ACC112 (cell line): ENCODE measurements around the gene PARD3B.

Source experiments
- H2AFZ ChIP-seq: fragments of 200-600 bp; sonication (generic); one replicate; pipeline ENCODE4 v1.6.0; 2017; ENCODE audit warnings: antibody characterized with exemption, low read length; ENCODE audit not compliant: unreplicated experiment
- H3K27ac ChIP-seq: fragments of 200-600 bp; sonication (generic); 2 replicates; pipeline ENCODE4 v1.5.1; 2014; ENCODE audit warnings: low read depth, mild to moderate bottlenecking, antibody characterized with exemption, low read length, moderate library complexity
- H3K27me3 ChIP-seq: fragments of 200-600 bp; sonication (generic); 2 replicates; pipeline ENCODE4 v1.6.1; 2014; ENCODE audit warnings: mild to moderate bottlenecking, antibody characterized with exemption, low read length, moderate library complexity, mixed read lengths; ENCODE audit not compliant: insufficient read depth
- H3K36me3 ChIP-seq: fragments of 200-600 bp; sonication (generic); 2 replicates; pipeline ENCODE4 v1.6.1; 2016; ENCODE audit warnings: mild to moderate bottlenecking, antibody characterized with exemption, low read length, moderate library complexity, mixed read lengths; ENCODE audit not compliant: insufficient read depth
- H3K4me1 ChIP-seq: fragments of 200-600 bp; sonication (generic); one replicate; pipeline ENCODE4 v1.6.1; 2016; ENCODE audit warnings: low read length, mixed read lengths; ENCODE audit not compliant: insufficient read depth, unreplicated experiment, control insufficient read depth
- H3K4me3 ChIP-seq: fragments of 200-600 bp; sonication (generic); 2 replicates; pipeline ENCODE4 v1.5.1; 2014; ENCODE audit warnings: mild to moderate bottlenecking, low read depth, low read length
- H3K79me2 ChIP-seq: fragments of 200-600 bp; sonication (generic); one replicate; pipeline ENCODE4 v1.6.0; 2016; ENCODE audit warnings: low read length; ENCODE audit not compliant: control insufficient read depth, unreplicated experiment, insufficient read depth

PARD3B gene

DNA sequence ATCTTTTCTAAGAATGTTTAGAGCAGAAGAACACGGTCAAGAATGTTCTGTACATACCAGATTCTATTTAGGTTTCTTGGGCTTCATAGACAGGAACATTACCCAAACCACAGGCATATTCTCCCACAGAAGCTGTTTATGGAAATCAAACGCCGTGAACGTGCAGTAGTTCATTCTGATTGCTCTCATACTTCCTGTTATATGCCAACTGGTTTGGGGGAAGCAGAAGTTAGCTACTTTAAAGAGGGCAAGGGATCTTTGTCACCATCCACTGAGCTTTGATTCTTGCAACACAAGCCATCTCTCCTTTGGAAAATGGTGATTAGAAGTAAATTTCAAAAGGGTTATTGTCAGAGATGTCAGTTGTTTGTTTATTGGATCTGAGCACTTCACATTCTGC lies 954.8 kb downstream of the PARD3B start:
- no peaks in the 10 kb centered on the region for H3K36me3 ChIP-seq
- no peak overlapping the region for H2AFZ ChIP-seq
- H3K27ac ChIP-seq, result no peak overlapping the region
- H3K27me3 ChIP-seq, result no peaks in the 10 kb centered on the region
- no peaks in the 10 kb centered on the region for H3K4me1 ChIP-seq
- H3K79me2 ChIP-seq, result no peaks in the 10 kb centered on the region
- H3K4me3 ChIP-seq, result no peak overlapping the region

DNA sequence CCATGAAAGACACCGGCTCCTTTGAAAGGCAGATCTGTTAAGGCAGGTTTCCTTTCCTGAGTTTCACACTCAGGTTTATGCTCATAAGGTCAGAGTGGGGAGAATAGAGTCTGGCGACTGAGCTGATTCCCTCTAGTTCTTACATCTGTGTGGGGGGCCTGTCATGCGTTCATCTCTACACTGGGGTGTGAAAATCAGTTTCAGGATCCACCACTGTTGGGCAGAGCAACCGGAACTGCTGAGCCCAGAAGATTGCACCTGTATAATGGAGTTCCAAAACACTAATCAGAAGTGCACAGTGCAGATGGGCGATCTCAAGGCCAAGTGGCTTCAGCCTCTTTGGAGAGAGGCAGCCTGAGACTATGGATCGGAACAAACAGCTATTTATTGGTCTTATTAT lies 955.7 kb downstream of the PARD3B start:
- Histone ChIP-seq H3K4me3 (no peak overlapping the region), H3K4me1 (no peaks in the 10 kb centered on the region), H2AFZ (no peak overlapping the region)

DNA sequence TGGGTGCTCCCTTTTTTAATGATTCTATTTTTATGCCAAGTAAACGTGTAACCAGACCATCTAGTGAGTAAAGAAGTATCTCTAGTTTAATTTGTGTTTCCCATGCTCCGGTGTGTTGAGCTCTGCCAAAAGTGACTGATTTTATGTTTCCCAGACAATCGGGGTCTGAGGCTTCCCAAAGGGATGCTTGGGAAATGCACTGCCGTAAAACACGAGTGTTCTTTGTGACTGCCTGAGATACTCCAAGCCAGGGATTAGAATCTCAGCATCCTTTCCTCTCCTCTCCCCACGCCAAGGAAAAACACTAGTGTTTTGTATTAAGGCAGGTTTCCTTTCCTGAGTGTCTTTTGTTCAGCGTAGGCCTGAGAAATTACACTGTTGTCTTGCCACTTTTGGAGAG lies 956.6 kb downstream of the PARD3B start:
- Histone ChIP-seq H3K4me1 (no peaks in the 10 kb centered on the region), H2AFZ (no peak overlapping the region), H3K4me3 (no peak overlapping the region), H3K27ac (no peak overlapping the region), H3K36me3 (no peaks in the 10 kb centered on the region), H3K27me3 (no peaks in the 10 kb centered on the region), H3K79me2 (no peaks in the 10 kb centered on the region)

More for the DNA sequence above, 955.7 kb downstream of the PARD3B start:
- H3K79me2 ChIP-seq, result no peaks in the 10 kb centered on the region
- no peaks in the 10 kb centered on the region for H3K36me3 ChIP-seq
- no peaks in the 10 kb centered on the region for H3K27me3 ChIP-seq
- no peak overlapping the region for H3K27ac ChIP-seq

GRCh38 chr2:205505371-205505770 lies 960.1 kb downstream of the PARD3B start:
- H3K79me2 ChIP-seq, result no peaks in the 10 kb centered on the region
- no peaks in the 10 kb centered on the region for H3K4me1 ChIP-seq
- no peak overlapping the region for H2AFZ ChIP-seq
- no peak overlapping the region for H3K4me3 ChIP-seq
- no peaks in the 10 kb centered on the region for H3K27me3 ChIP-seq
- H3K36me3 ChIP-seq, result no peaks in the 10 kb centered on the region
- H3K27ac ChIP-seq, result no peak overlapping the region

- H3K27ac ChIP-seq, result no peak overlapping the region
- no peaks in the 10 kb centered on the region for H3K4me1 ChIP-seq
- no peaks in the 10 kb centered on the region for H3K79me2 ChIP-seq
- no peaks in the 10 kb centered on the region for H3K27me3 ChIP-seq
- H3K4me3 ChIP-seq, result no peak overlapping the region
- no peaks in the 10 kb centered on the region for H3K36me3 ChIP-seq
- no peak overlapping the region for H2AFZ ChIP-seq
Observed at GRCh38 chr2:205509655-205510054, 964.4 kb downstream of the PARD3B start.

GRCh38 chr2:205510345-205510744 lies 965.1 kb downstream of the PARD3B start:
- Histone ChIP-seq H3K4me3 (no peak overlapping the region), H3K36me3 (no peaks in the 10 kb centered on the region), H3K27ac (no peak overlapping the region), H2AFZ (no peak overlapping the region), H3K27me3 (no peaks in the 10 kb centered on the region), H3K4me1 (no peaks in the 10 kb centered on the region), H3K79me2 (no peaks in the 10 kb centered on the region)

GRCh38 chr2:205511221-205511620 lies 965.9 kb downstream of the PARD3B start:
- no peak overlapping the region for H3K27ac ChIP-seq

GRCh38 chr2:205511641-205512040 lies 966.4 kb downstream of the PARD3B start:
- Histone ChIP-seq H3K4me1 (no peaks in the 10 kb centered on the region), H3K27ac (no peak overlapping the region), H3K79me2 (no peaks in the 10 kb centered on the region), H3K4me3 (no peak overlapping the region), H3K27me3 (no peaks in the 10 kb centered on the region), H3K36me3 (no peaks in the 10 kb centered on the region), H2AFZ (no peak overlapping the region)

More at GRCh38 chr2:205511221-205511620, 965.9 kb downstream of the PARD3B start:
- H3K4me1 ChIP-seq, result no peaks in the 10 kb centered on the region
- H3K27me3 ChIP-seq, result no peaks in the 10 kb centered on the region
- no peaks in the 10 kb centered on the region for H3K36me3 ChIP-seq
- H3K4me3 ChIP-seq, result no peak overlapping the region
- H2AFZ ChIP-seq, result no peak overlapping the region
- H3K79me2 ChIP-seq, result no peaks in the 10 kb centered on the region

DNA sequence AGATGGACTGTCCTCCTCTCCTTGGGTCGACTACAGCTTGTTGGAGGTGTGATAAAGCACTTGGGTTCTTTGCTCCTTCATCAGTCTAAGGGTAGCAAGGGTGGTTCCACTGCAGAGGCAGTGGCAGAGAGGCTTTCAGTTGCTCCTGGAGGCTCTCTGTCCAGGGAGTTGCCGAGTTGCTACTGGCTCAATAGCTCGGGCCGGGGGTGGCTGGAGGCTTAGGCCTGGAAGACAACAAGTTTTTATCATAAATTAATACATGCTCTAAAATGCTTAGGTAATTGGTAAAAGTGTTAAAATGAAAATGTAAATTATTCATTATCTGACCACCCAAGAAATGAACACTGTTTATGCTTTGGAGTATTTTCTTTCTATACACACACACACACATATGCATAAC lies 975.0 kb downstream of the PARD3B start:
- Histone ChIP-seq H3K79me2 (no peaks in the 10 kb centered on the region), H3K4me3 (no peak overlapping the region), H3K27ac (no peak overlapping the region), H3K4me1 (no peaks in the 10 kb centered on the region), H3K27me3 (no peaks in the 10 kb centered on the region), H2AFZ (no peak overlapping the region), H3K36me3 (no peaks in the 10 kb centered on the region)

DNA sequence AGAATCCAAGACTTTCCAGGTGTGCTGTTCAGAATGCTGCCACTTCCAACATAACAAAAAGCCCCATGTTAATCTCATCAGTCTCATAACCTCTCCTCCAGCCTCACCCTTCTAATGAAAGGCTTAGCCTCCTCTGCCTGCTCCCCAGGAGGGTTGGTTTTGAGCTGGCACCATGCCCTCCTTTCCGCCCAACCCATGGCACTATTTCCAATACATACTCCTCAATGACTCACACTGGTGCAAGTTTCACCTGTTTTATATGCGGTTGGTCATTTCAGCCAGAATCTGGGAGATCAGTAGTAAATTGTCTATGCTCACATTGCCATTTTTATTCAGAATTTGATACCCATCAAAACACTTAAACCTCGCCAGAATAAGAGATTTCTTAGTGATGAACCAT lies 979.4 kb downstream of the PARD3B start:
- Histone ChIP-seq H3K27me3 (no peaks in the 10 kb centered on the region), H2AFZ (no peak overlapping the region), H3K27ac (no peak overlapping the region)

GRCh38 chr2:205527801-205528200 lies 982.5 kb downstream of the PARD3B start:
- Histone ChIP-seq H3K27me3 (no peaks in the 10 kb centered on the region), H3K36me3 (no peaks in the 10 kb centered on the region), H3K4me3 (no peak overlapping the region), H3K79me2 (no peaks in the 10 kb centered on the region), H2AFZ (no peak overlapping the region), H3K4me1 (no peaks in the 10 kb centered on the region), H3K27ac (no peak overlapping the region)

More for the DNA sequence above, 979.4 kb downstream of the PARD3B start:
- H3K4me1 ChIP-seq, result no peaks in the 10 kb centered on the region
- no peaks in the 10 kb centered on the region for H3K79me2 ChIP-seq
- H3K4me3 ChIP-seq, result no peak overlapping the region
- H3K36me3 ChIP-seq, result no peaks in the 10 kb centered on the region
